Psoas muscle (tissue), 8 donors: ENCODE measurements around the gene GPR142. TPM values are rescaled to one million over a fixed set of nuclear protein-coding genes. Genes with fewer than 3 reads are reported as not detected.

Experiments
- ATAC-seq, 4 donors: fragments of 200-7000 bp; cut with Tn5 transposase; one replicate each; pipeline ENCODE4 v1.9.1; 2020; ENCODE audit warnings: moderate library complexity in 3 of 4, mild to moderate bottlenecking in 2 of 4
- DNase-seq, 2 donors: peaks; one replicate each; pipeline ENCODE4 v3.0.0-alpha.2; 2020
- H3K27ac ChIP-seq: fragments of 200-600 bp; one replicate; pipeline ENCODE4 v1.8.0; 2022
- H3K27me3 ChIP-seq, 3 donors: fragments of 200-600 bp in 1 of 3; one replicate each; pipeline versions ENCODE4 v1.6.1 to v1.8.0; 2013 to 2022; ENCODE audit warnings: low read length in 2 of 3, mild to moderate bottlenecking in 2 of 3, moderate library complexity in 1 of 3; ENCODE audit not compliant: insufficient read depth in 3 of 3
- H3K36me3 ChIP-seq, 2 donors: fragments of 200-600 bp in 1 of 2; one replicate each; pipeline versions ENCODE4 v1.6.1 to v1.8.0; 2013 to 2022; ENCODE audit warnings: low read depth in 1 of 2, mild to moderate bottlenecking in 1 of 2, moderate library complexity in 1 of 2; ENCODE audit not compliant: insufficient read depth in 1 of 2
- H3K4me1 ChIP-seq: fragments of 200-600 bp; one replicate; pipeline ENCODE4 v1.8.0; 2022
- H3K4me3 ChIP-seq: fragments of 200-600 bp; one replicate; pipeline ENCODE4 v1.8.0; 2022; ENCODE audit warnings: mild to moderate bottlenecking
- H3K9me3 ChIP-seq: fragments of 200-600 bp; one replicate; pipeline ENCODE4 v1.8.0; 2022
- CTCF ChIP-seq: fragments of 200-600 bp; IDR thresholded peaks from one replicate; pipeline ENCODE4 v1.8.0; 2022; ENCODE audit warnings: antibody characterized with exemption
- WGBS, 3 donors: extraction: QIAGEN DNeasy Blood & Tissue Kit; methylation state at CpG; one replicate each; pipeline versions ENCODE4 v1.1.6 to v1.1.7; 2013; 5-methylcytosine and 5-hydroxymethylcytosine counted together
- intact Hi-C, 2 donors: fragments of 100-400 bp; cut with DNase I; formaldehyde crosslinking; loops; one replicate each; pipeline versions ENCODE4 v1.11.0 to v1.14.2; 2022
- polyA plus RNA-seq, 3 donors: library from polyadenylated mRNA; stranded (reverse); fragments of 200-250 nt; gene quantifications; one replicate each; pipeline ENCODE4 v1.2.3, GENCODE V29; 2013
- total RNA-seq, 4 donors: library from RNA; stranded (reverse); fragmentation: NEBNext Ultra II Directional in 2 of 4; extraction: Animal tissue kit (Norgen Biotek cat#: 25700) in 2 of 4; gene quantifications; one replicate each; pipeline versions ENCODE4 v1.2.1 to v1.2.4, GENCODE V29; 2021 to 2023
- donor health status: healthy with polysubstance abuse.
- donor health status: DM: no; HTN: no; CAD: no; lungs with moderate emphysema.
- donor health status: Bipolar disorder and iron deficiency.
- donor health status: healthy.
- donor health status: DM: yes; HTN: yes; CAD: no.
- donor health status: DM: no; HTN: no; CAD: no.
- donor health status: DM: no; HTN: no; CAD: no.
- donor health status: DM: yes; HTN: yes; CAD: no.

GPR142 gene
- total and polyA plus RNA-seq, 7 donors = not detected

GRCh38 chr17:74379495-74380085 lies 12.3 kb downstream of the GPR142 start:
- H3K9me3 ChIP-seq = no peaks in the 10 kb centered on the region
- TF ChIP-seq CTCF = peak; percentile 97
- ATAC-seq (peak; percentile 89 to 94 (median 91)), DNase-seq (peak; percentile 93 to 97)
- 7 to 14% (median 9%) methylated on average over 19 to 20 of the region's 20 CpGs for WGBS, 3 donors
- no peaks in the 10 kb centered on the region for H3K36me3 ChIP-seq
- H3K27me3 ChIP-seq = no peaks in the 10 kb centered on the region
- H3K4me3 ChIP-seq = peak overlapping the region; percentile 48
- peaks cover 24% of the 10 kb centered on the region for H3K4me1 ChIP-seq
- intact Hi-C loops = loop anchor here (1.0 to 2.0 kb wide), 3 partner anchors 51 to 114 kb away; no protein-coding TSS in a partner anchor
- H3K27ac ChIP-seq = peak overlapping the region; percentile 84

- Histone ChIP-seq H3K36me3 (no peaks in the 10 kb centered on the region), H3K27me3 (no peaks in the 10 kb centered on the region), H3K4me1 (peaks cover 24% of the 10 kb centered on the region), H3K4me3 (peak overlapping the region; percentile 48), H3K27ac (peak overlapping the region; percentile 84), H3K9me3 (no peaks in the 10 kb centered on the region)
- 20 to 28% (median 24%) methylated on average over 17 of the region's 17 CpGs for WGBS, 3 donors
- ATAC-seq = peak; percentile 88 to 95 (median 90)
- TF ChIP-seq CTCF = no peak
- intact Hi-C loops = loop anchor here in 1 of 2 donors (2.0 kb wide), 1 partner anchor 50 kb away; no protein-coding TSS in a partner anchor
- peak; percentile 50 to 80 for DNase-seq
Measured at GRCh38 chr17:74380086-74380958, 13.0 kb downstream of the GPR142 start.

GRCh38 chr17:74380959-74381808 lies 13.9 kb downstream of the GPR142 start:
- DNase-seq (peak in 1 of 2 donors; percentile 37), ATAC-seq (no peak)
- Histone ChIP-seq H3K9me3 (no peaks in the 10 kb centered on the region), H3K27me3 (no peaks in the 10 kb centered on the region), H3K4me3 (peak overlapping the region; percentile 48), H3K4me1 (peaks cover 24% of the 10 kb centered on the region), H3K36me3 (no peaks in the 10 kb centered on the region), H3K27ac (peak overlapping the region; percentile 84)
- TF ChIP-seq CTCF = no peak
- intact Hi-C loops = loop anchor here in 1 of 2 donors (2.0 kb wide), 1 partner anchor 50 kb away; no protein-coding TSS in a partner anchor
- WGBS, 3 donors = 58 to 75% (median 58%) methylated on average over 15 of the region's 15 CpGs

- H3K36me3 ChIP-seq = no peaks in the 10 kb centered on the region
- peaks cover 42% of the 10 kb centered on the region for H3K4me1 ChIP-seq
- no peaks in the 10 kb centered on the region for H3K27me3 ChIP-seq
- no peak overlapping the region for H3K4me3 ChIP-seq
- no peak overlapping the region for H3K27ac ChIP-seq
- intact Hi-C loops = no loop called here
- 88 to 98% (median 95%) methylated on average over 5 of the region's 5 CpGs for WGBS, 3 donors
- H3K9me3 ChIP-seq = no peaks in the 10 kb centered on the region
- no peak for ATAC-seq
- DNase-seq = no peak
- TF ChIP-seq CTCF = no peak
Measured at GRCh38 chr17:74383141-74383540, 15.8 kb downstream of the GPR142 start.
